ENCODE measurements around the gene HOXC9.

HOXC9 gene

GRCh38 chr12:54042970-54043853 lies 43.3 kb downstream of the HOXC9 start:
- DNase-seq = no peak

DNA sequence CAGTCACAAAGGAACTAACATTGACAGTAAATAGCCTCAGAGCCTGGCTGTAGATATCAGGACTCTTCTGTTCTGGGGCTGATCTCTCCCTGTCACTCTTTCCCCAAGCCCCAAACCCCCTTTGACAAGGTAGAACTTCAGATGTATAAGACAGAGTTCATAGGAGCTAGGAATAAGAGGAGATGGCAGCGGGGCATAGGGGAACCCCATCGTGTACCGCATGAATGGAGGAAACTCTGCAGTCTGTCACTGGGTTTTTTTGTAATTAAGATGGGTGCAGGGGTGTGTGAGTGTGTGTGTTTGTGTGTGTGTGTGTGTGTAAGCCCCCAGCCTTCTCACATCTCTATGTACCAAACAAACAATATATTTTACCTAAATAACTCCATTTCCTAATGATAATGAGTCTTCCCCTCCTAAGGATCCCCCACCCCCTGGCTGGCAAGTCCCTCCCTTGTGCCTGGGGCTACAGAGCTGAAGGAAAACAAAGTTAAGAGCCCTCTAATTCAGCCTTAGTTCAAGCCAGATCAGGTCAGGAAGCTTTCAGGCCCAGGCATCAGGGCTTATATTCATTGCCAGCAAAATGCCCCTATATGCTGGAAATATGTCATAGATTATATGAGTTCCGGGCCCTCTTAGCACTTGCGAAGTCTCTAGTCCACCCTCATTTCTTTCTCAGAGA lies 44.6 kb downstream of the HOXC9 start:
- no peak for DNase-seq

GRCh38 chr12:54045401-54045800 lies 45.4 kb downstream of the HOXC9 start:
- no peak for DNase-seq

- no peak for DNase-seq
Measured at GRCh38 chr12:54045868-54046521, 46.0 kb downstream of the HOXC9 start.

GRCh38 chr12:54046809-54047159 lies 46.8 kb downstream of the HOXC9 start:
- no peak for DNase-seq

DNA sequence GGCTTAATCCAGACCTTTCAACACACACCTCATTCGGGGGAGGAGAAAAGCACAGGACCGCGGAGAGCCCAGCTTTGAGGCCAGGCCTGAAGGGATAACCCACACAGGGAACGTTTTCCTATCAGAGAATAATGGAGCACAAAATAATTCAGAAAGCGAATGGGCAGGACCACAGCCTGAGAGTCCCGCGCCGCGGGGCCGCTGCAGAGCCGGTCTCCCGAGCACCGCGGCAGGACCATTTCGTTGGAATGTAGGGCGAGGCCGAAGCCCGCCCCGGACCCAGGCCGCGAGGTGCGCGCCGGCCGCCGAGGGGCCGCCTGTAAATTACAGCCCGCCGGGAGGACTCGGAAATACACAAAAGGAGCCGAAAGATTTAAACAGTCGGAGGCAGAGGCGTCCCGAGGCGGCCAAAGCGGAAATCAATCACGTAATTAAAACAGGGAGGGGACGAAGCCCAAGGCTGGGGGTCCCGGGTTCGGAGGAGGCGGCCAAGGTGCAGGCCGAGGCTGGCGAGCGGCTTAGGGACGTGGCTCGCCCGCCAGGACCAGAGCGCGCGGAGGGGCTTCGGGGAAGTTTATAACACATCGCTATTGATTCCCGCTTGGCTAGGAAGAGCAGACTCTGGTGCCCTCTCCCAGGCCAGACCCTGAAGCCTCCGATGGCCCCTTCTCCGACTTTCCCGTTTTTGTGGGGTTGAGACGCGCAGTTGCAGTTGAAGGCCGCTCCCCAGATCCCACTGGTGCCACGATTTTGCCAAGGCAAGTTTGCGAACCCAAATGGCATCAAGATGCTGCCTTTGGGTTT lies 47.4 kb downstream of the HOXC9 start:
- DNase-seq = no peak

GRCh38 chr12:54047964-54048303 lies 48.0 kb downstream of the HOXC9 start:
- DNase-seq = no peak

DNA sequence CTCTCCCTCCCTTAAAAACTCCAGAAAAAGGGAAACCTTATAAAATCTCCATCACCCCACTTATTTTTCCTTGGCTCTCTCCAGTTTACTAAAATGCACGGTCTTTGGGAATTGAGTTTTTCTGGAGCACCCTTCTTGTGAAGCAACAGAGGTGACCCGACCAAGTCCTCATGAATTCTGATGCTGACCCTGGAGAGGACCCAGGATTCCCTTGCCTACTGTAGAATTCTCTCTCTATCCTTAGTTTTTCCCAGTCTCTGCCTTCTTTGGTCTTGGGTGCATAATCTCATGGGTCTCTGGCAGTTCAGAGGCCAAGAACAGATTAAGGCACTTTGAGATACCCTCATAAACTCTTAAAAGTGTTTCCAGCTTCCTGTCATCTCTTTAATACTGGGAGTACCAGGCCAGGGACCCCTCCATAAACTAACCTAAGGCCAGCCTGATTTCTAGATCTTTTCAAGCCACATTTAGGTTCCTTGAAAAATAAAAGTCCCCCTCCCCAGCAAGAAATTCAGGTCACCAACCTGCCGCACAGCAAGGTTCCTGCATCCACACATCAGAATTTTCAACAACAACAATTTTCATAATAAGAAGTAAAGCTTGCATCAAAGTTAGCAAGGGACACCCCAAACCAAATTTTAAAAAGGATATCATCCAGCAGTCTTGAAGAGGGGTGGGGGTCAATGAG lies 48.6 kb downstream of the HOXC9 start:
- no peak for DNase-seq

DNA sequence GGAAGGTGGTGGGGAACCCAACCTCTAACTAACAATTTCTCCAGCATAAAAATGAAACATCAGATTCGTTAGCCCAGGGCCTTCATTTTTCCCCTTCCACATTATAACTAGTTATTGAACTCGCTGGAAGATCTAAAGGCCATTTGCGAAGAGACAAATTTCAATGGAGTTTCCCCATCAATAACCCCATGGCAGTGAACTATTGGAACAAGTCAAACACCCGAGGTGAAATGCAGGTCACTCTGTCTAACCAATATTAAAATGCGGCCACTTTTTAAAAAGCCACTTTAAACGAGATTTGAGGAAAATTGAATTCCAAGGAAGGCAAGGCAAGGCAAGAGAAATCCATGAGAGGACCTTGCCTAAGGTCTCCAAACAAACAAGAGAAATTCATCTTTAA lies 49.1 kb downstream of the HOXC9 start:
- no peak for DNase-seq

- no peak for DNase-seq
Measured at GRCh38 chr12:54050482-54050810, 50.5 kb downstream of the HOXC9 start.

DNA sequence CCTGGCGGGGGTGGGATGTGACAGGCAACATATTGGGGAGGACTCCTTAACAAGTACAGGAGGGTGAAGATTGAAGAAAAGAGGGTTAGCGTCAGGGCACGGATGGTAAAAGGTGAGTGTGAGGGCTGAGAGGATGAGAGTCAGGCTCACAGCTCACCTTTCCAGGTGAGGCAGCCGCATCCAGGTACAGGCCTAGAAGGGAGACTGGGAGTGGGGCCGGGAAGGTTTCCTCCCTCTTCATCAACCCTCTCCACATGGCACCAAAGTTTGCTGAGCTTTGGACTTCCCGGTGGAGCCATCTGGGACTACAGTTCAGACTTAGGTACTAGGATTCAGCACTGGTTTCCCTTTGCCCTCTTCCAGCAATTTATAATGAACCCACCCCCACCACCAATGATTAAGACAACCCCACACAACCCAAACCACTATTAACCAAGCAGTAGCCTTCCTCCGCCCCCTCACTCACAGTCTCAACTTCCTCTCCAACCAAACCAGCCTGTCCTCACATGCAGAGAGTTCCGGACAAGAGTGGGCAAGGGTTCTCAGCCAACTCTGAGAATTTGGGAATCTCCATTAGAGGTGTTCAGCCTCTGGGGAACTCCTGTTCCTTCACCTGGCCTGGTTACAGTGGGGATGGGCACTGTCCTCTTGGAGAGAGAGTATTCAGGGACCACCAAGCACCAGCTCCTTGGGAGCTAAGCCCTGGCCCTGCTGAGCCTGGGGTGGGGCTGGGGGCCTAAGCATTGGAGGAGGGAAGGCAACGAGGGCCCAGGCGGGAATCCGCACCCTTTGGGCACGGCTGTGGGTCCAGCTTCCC lies 51.3 kb downstream of the HOXC9 start:
- DNase-seq = no peak

DNA sequence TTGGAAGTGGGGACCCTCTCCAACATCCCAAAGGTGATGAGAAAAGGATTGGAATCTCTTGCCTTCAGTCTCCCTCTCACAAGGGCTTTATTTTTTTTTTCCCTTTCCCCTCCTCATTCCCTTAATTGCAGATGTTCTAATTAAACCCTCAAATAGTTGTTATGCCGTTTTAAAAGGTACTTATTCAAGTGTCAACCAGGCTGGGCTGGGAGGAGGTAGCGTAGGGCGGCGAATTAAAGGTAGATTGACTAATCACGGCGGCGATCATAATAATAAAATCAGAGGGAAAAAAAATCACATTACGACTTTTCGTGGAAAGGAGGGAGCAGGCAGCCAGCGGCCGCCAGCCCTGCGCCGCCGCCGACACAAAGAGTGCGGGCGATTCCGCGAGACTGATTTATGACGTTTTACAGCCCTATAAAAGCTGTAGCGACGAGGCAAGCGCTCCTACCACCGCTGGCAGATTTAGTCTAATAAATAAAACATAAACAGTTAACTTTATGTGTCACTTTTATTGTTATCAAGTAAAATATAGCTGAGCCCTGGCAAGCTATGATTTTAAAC lies 52.0 kb downstream of the HOXC9 start:
- DNase-seq = no peak

- no peak for DNase-seq
Measured at GRCh38 chr12:54052438-54053002, 52.6 kb downstream of the HOXC9 start.

Data from CD4-positive, alpha-beta T cell treated with Interleukin-15 for 1 hour (primary cell).